Heart left ventricle (tissue), 16 donors: ENCODE measurements around the gene HAUS7. TPM values are rescaled to one million over a fixed set of nuclear protein-coding genes. Genes with fewer than 3 reads are reported as not detected.

ENCODE experiments used
- ATAC-seq, 4 donors: fragments of 200-7000 bp; cut with Tn5 transposase; one replicate each; pipeline ENCODE4 v1.9.1; 2020 to 2022; ENCODE audit warnings: moderate library complexity in 4 of 4, mild to moderate bottlenecking in 3 of 4, moderate number of reproducible peaks in 1 of 4
- DNase-seq, 5 donors: peaks; one replicate each; pipeline ENCODE4 v3.0.0-alpha.2; 2020
- H3K27ac ChIP-seq, 12 donors: fragments of 200-600 bp; sonication (generic) in 4 of 12; one replicate each; pipeline versions ENCODE4 v1.5.0 to v1.8.0; 2016 to 2022; ENCODE audit warnings: mild to moderate bottlenecking in 2 of 12
- H3K27me3 ChIP-seq, 9 donors: fragments of 200-600 bp; sonication (generic) in 2 of 9; one replicate each; pipeline versions ENCODE4 v1.5.1 to v1.8.0; 2016 to 2022; ENCODE audit warnings: mild to moderate bottlenecking in 3 of 9
- H3K36me3 ChIP-seq, 9 donors: fragments of 200-600 bp; sonication (generic) in 2 of 9; one replicate each; pipeline versions ENCODE4 v1.5.0 to v1.8.0; 2018 to 2022; ENCODE audit warnings: mild to moderate bottlenecking in 2 of 9
- H3K4me1 ChIP-seq, 12 donors: fragments of 200-600 bp; sonication (generic) in 4 of 12; one replicate each; pipeline versions ENCODE4 v1.5.0 to v1.8.0; 2016 to 2022; ENCODE audit warnings: mild to moderate bottlenecking in 3 of 12
- H3K4me3 ChIP-seq, 12 donors: fragments of 200-600 bp; sonication (generic) in 4 of 12; one replicate each; pipeline versions ENCODE4 v1.5.0 to v1.8.0; 2017 to 2022; ENCODE audit warnings: mild to moderate bottlenecking in 9 of 12, moderate library complexity in 4 of 12
- H3K9me3 ChIP-seq, 12 donors: fragments of 200-600 bp; sonication (generic) in 4 of 12; one replicate each; pipeline versions ENCODE4 v1.5.0 to v1.8.0; 2016 to 2022; ENCODE audit warnings: mild to moderate bottlenecking in 1 of 12
- POLR2A ChIP-seq, 2 donors: fragments of 450-650 bp; IDR thresholded peaks; one replicate each; pipeline ENCODE4 v1.6.1; 2017; ENCODE audit warnings: antibody characterized with exemption in 2 of 2, mild to moderate bottlenecking in 2 of 2, moderate library complexity in 2 of 2
- WGBS, 4 donors: extraction: QIAGEN DNeasy Blood & Tissue Kit in 2 of 4; methylation state at CpG; one replicate each; pipeline versions ENCODE4 v1.1.5 to v1.1.7; 2013 to 2018; 5-methylcytosine and 5-hydroxymethylcytosine counted together
- intact Hi-C, 10 donors: fragments of 100-400 bp; cut with DNase I; formaldehyde crosslinking; loops; one replicate each; pipeline versions ENCODE4 v1.11.1 to v1.14.2; 2022
- polyA plus RNA-seq, 2 donors: library from polyadenylated mRNA; stranded (reverse); fragments of 200-250 nt; gene quantifications; one replicate each; pipeline ENCODE4 v1.2.3, GENCODE V29; 2013
- total RNA-seq, 9 donors: library from RNA; depleted of rRNA in 2 of 9; stranded (reverse); fragments of >200 nt in 2 of 9; fragmentation: NEBNext Ultra II Directional in 3 of 9; extraction: Animal tissue kit (Norgen Biotek cat#: 25700) in 3 of 9; gene quantifications; one replicate each; pipeline versions ENCODE4 v1.1.0 to v1.2.4, GENCODE V29; 2016 to 2023
- TF ChIP-seq, protein P1 (sequence below), 12 donors: fragments of 200-600 bp; sonication (generic) in 4 of 12; IDR thresholded peaks; one replicate each; pipeline versions ENCODE4 v1.5.0 to v1.8.0; 2018 to 2022; ENCODE audit warnings: antibody characterized with exemption in 12 of 12, mild to moderate bottlenecking in 5 of 12
- donor health status: ischemic (EF 13 %, LVEDD 7.1; RV severe dilation, severe dysfunction).
- donor health status: healthy with polysubstance abuse.
- donor health status: DM: no; HTN: yes; CAD: no.
- donor health status: DM: no; HTN: no; CAD: no.
- donor health status: ischemic (EF 25% LVEDD 6.9; RV normal size, moderate dysfunction).
- donor health status: ischemic (EF 25% LVEDD 5.7; RV mildly dilated, moderate dysfunction).
- donor health status: healthy.
- donor health status: DM: yes; HTN: yes; CAD: no.
- donor health status: ischemic (EF 35%, LVEDD 5.7; RV mildly dilated, moderate dysfunction).
- donor health status: nonischemic (EF 11% LVEDD 7.7; RV severe dilation, severe dysfunction).
- donor health status: DM: yes; HTN: yes; CAD: no.
- donor health status: PGD.
- donor health status: ischemic (EF 29% LVEDD 5.4; RV normal size, mild dysfunction).
- donor health status: nonischemic (EF 23%, LVEDD 6.1; RV moderate dilation, normal function).

Gene HAUS7
- total and polyA plus RNA-seq, 11 donors: 15.3 to 28.2 (median 20.2) TPM

DNA sequence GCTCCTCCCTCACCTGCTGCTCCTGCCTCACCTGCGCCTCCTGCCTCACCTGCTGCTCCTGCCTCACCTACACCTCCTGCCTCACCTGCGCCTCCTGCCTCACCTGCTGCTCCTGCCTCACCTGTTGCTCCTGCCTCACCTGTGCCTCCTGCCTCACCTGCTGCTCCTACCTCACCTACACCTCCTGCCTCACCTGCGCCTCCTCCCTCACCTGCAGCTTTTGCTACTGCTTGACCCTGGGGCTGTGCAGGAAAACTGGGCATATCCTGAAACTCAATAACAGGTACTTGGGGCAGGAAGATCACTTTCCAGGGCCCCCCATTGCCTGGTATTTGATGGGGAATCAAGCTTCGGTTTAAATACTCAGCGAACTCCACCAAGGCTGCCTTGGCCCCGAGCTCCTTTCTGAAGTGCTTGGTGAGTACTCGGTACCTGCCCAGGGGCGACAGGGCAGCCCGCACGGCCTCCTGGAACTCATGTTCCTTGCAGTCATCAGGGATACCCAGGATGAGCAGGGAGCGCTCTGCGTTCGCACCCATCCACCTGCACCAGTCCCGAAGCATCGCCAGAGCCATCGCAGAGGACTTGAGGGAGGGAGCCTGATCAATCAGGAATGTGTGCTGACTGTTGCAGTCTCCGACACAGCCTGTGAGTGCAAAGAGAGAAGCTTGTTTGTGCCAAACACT, 72.0 kb downstream of the HAUS7 start:
- intact Hi-C loops: no loop called here
- 79 to 88% (median 84%) methylated on average over 17 of the region's 17 CpGs for WGBS, 4 donors
- Histone ChIP-seq H3K27ac (no peak overlapping the region), H3K4me3 (no peak overlapping the region), H3K36me3 (no peaks in the 10 kb centered on the region), H3K27me3 (peaks cover 0 to 13% (median 0%) of the 10 kb centered on the region in 9 donors), H3K9me3 (no peaks in the 10 kb centered on the region), H3K4me1 (no peaks in the 10 kb centered on the region)
- TF ChIP-seq, protein P1, sequence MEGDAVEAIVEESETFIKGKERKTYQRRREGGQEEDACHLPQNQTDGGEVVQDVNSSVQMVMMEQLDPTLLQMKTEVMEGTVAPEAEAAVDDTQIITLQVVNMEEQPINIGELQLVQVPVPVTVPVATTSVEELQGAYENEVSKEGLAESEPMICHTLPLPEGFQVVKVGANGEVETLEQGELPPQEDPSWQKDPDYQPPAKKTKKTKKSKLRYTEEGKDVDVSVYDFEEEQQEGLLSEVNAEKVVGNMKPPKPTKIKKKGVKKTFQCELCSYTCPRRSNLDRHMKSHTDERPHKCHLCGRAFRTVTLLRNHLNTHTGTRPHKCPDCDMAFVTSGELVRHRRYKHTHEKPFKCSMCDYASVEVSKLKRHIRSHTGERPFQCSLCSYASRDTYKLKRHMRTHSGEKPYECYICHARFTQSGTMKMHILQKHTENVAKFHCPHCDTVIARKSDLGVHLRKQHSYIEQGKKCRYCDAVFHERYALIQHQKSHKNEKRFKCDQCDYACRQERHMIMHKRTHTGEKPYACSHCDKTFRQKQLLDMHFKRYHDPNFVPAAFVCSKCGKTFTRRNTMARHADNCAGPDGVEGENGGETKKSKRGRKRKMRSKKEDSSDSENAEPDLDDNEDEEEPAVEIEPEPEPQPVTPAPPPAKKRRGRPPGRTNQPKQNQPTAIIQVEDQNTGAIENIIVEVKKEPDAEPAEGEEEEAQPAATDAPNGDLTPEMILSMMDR (IDR thresholded peaks at IDR 0.05): no peak
- no peak for TF ChIP-seq POLR2A (IDR thresholded peaks at IDR 0.05)
- DNase-seq (no peak), ATAC-seq (no peak)

Other genes starting within 250 kb of the HAUS7 start
- gene PNMA6F, start 148.8 kb downstream of the HAUS7 start, total RNA-seq: not detected
- gene PNMA6F, start 148.8 kb downstream of the HAUS7 start, polyA plus RNA-seq: not detected
- 1 to 10 TPM; 6.0 to 8.6 (median 7.9) TPM for gene ZNF275, start 136.4 kb downstream of the HAUS7 start, total RNA-seq
- 1 to 10 TPM; 2.1 to 6.3 TPM for gene ZNF275, start 136.4 kb downstream of the HAUS7 start, polyA plus RNA-seq
- not detected for gene PNMA6E, start 69.2 kb downstream of the HAUS7 start, total RNA-seq
- not detected for gene PNMA6E, start 69.2 kb downstream of the HAUS7 start, polyA plus RNA-seq
- gene ZFP92, start 59.1 kb downstream of the HAUS7 start, total RNA-seq: 1 to 10 TPM in 2 of 9 donors, under 1 TPM in 7; 0.22 to 1.5 (median 0.64) TPM
- gene ZFP92, start 59.1 kb downstream of the HAUS7 start, polyA plus RNA-seq: under 1 TPM; 0.23 to 0.47 TPM
- under 1 TPM in 6 of 9 donors, not detected in 3; 0.22 to 0.48 (median 0.29) TPM for gene TREX2, start 24.5 kb downstream of the HAUS7 start, total RNA-seq
- under 1 TPM; 0.23 to 0.32 TPM for gene TREX2, start 24.5 kb downstream of the HAUS7 start, polyA plus RNA-seq
- gene BGN, start 24.4 kb upstream of the HAUS7 start, total RNA-seq: 100 to 1,000 TPM in 2 of 9 donors, 10 to 100 TPM in 7; 55.7 to 264 (median 76.9) TPM
- gene BGN, start 24.4 kb upstream of the HAUS7 start, polyA plus RNA-seq: 10 to 100 TPM; 57.9 to 86.3 TPM
- under 1 TPM in 1 of 9 donors, not detected in 8; 0.12 TPM for gene ATP2B3, start 47.1 kb upstream of the HAUS7 start, total RNA-seq
- gene ATP2B3, start 47.1 kb upstream of the HAUS7 start, polyA plus RNA-seq: not detected
- gene CCNQ, start 128.6 kb upstream of the HAUS7 start, total RNA-seq: 10 to 100 TPM; 16.2 to 87.3 (median 36.9) TPM
- gene CCNQ, start 128.6 kb upstream of the HAUS7 start, polyA plus RNA-seq: 100 to 1,000 TPM in 1 of 2 donors, 10 to 100 TPM in 1; 85.0 to 126 TPM
- under 1 TPM in 1 of 9 donors, not detected in 8; 0.25 TPM for gene DUSP9, start 176.6 kb upstream of the HAUS7 start, total RNA-seq
- under 1 TPM in 1 of 2 donors, not detected in 1; 0.04 TPM for gene DUSP9, start 176.6 kb upstream of the HAUS7 start, polyA plus RNA-seq
- 1 to 10 TPM; 3.1 to 7.3 (median 6.6) TPM for gene PNCK, start 203.2 kb upstream of the HAUS7 start, total RNA-seq
- gene PNCK, start 203.2 kb upstream of the HAUS7 start, polyA plus RNA-seq: 1 to 10 TPM; 1.4 to 3.2 TPM
- gene SLC6A8, start 217.3 kb upstream of the HAUS7 start, total RNA-seq: 100 to 1,000 TPM; 113 to 203 (median 179) TPM
- gene SLC6A8, start 217.3 kb upstream of the HAUS7 start, polyA plus RNA-seq: 100 to 1,000 TPM; 138 to 241 TPM